Ascending aorta (tissue), 2 donors: Measurements from ENCODE around the gene CEP44. TPM values are rescaled to one million over a fixed set of nuclear protein-coding genes. Genes with fewer than 3 reads are reported as not detected.
"Not testable (repeated sequence)": the region's sequence is repeated elsewhere in the genome, so short reads cannot be mapped to it uniquely, and the experiment has no call there.

Experiments
- DNase-seq, 2 donors: peaks; one replicate each; pipeline ENCODE4 v3.0.0-alpha.2; 2019; ENCODE audit warnings: low spot score in 2 of 2
- H3K27ac ChIP-seq, 2 donors: fragments of 200-600 bp; sonication (generic); one replicate each; pipeline ENCODE4 v1.5.1; 2016 to 2017; ENCODE audit warnings: mild to moderate bottlenecking in 1 of 2
- H3K27me3 ChIP-seq: fragments of 200-600 bp; sonication (generic); one replicate; pipeline ENCODE4 v1.5.1; 2017
- H3K36me3 ChIP-seq, 2 donors: fragments of 200-600 bp; sonication (generic); one replicate each; pipeline ENCODE4 v1.5.1; 2016
- H3K4me1 ChIP-seq, 2 donors: fragments of 200-600 bp; sonication (generic); one replicate each; pipeline ENCODE4 v1.5.1; 2016 to 2017; ENCODE audit warnings: mild to moderate bottlenecking in 1 of 2
- H3K4me3 ChIP-seq, 2 donors: fragments of 200-600 bp; sonication (generic); one replicate each; pipeline ENCODE4 v1.5.1; 2016 to 2017; ENCODE audit warnings: mild to moderate bottlenecking in 1 of 2
- H3K9me3 ChIP-seq, 2 donors: fragments of 200-600 bp; sonication (generic); one replicate each; pipeline ENCODE4 v1.5.1; 2016
- CTCF ChIP-seq, 3 experiments: fragments of 200-600 bp in 2 of 3; fragments of 450-650 bp in 1 of 3; sonication (generic) in 2 of 3; IDR thresholded peaks; one replicate each; pipeline ENCODE4 v1.5.1; 2016 to 2019; ENCODE audit warnings: antibody characterized with exemption in 3 of 3, mild to moderate bottlenecking in 1 of 3, moderate library complexity in 1 of 3
- intact Hi-C: fragments of 100-400 bp; cut with DNase I; formaldehyde crosslinking; loops from one replicate; pipeline ENCODE4 v1.15.1; 2023
- total RNA-seq: library from RNA; depleted of rRNA; stranded (reverse); fragments of >200 nt; gene quantifications from one replicate; pipeline ENCODE4 v1.1.0, GENCODE V29; 2016

CEP44 gene
- total RNA-seq, 1 donor from 2014 or later = 5.7 TPM

- intact Hi-C loops = loop anchor here (10.0 kb wide), 3 partner anchors 782 to 1778 kb away; partner anchors contain the start of genes GALNT7 and WDR17
These were observed 3.2 kb downstream of the CEP44 start for GRCh38 chr4:174286870-174287269.

GRCh38 chr4:174292473-174292872, 8.8 kb downstream of the CEP44 start:
- H3K27ac ChIP-seq = no peak overlapping the region
- peaks cover 0 to 18% of the 10 kb centered on the region in 2 donors for H3K36me3 ChIP-seq
- no peak for TF ChIP-seq CTCF (IDR thresholded peaks at IDR 0.05)
- no peak for DNase-seq
- no peaks in the 10 kb centered on the region for H3K27me3 ChIP-seq
- intact Hi-C loops = no loop called here
- no peak overlapping the region for H3K4me3 ChIP-seq
- peaks cover 0 to 16% of the 10 kb centered on the region in 2 donors for H3K9me3 ChIP-seq
- no peaks in the 10 kb centered on the region for H3K4me1 ChIP-seq

More at GRCh38 chr4:174286870-174287269, 3.2 kb downstream of the CEP44 start:
- peaks cover 0 to 13% of the 10 kb centered on the region in 2 donors for H3K4me1 ChIP-seq
- peaks cover 0 to 2% of the 10 kb centered on the region in 2 donors for H3K9me3 ChIP-seq
- DNase-seq = no peak
- H3K4me3 ChIP-seq = no peak overlapping the region
- H3K27me3 ChIP-seq = no peaks in the 10 kb centered on the region
- peaks cover 0 to 2% of the 10 kb centered on the region in 2 donors for H3K36me3 ChIP-seq
- no peak overlapping the region for H3K27ac ChIP-seq
- no peak for TF ChIP-seq CTCF (IDR thresholded peaks at IDR 0.05)

DNA sequence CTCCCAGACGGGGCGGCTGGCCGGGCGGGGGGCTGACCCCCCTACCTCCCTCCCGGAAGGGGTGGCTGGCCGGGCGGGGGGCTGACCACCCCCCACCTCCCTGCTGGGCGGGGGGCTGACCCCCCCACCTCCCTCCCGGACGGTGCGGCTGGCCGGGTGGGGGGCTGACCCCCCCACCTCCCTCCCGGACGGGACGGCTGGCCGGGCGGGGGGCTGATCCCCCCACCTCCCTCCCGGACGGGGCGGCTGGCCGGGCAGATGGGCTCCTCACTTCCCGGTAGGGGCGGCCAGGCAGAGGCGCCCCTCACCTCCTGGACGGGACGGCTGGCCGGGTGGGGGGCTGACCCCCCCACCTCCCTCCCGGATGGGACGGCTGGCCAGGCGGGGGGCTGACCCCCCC, 10.9 kb downstream of the CEP44 start:
- peaks cover 0 to 16% of the 10 kb centered on the region in 2 donors for H3K9me3 ChIP-seq
- intact Hi-C loops, H3K4me3 ChIP-seq, H3K27me3 ChIP-seq, DNase-seq, H3K4me1 ChIP-seq, H3K27ac ChIP-seq: not testable (repeated sequence)
- H3K36me3 ChIP-seq = peaks cover 2 to 20% of the 10 kb centered on the region in 2 donors

DNA sequence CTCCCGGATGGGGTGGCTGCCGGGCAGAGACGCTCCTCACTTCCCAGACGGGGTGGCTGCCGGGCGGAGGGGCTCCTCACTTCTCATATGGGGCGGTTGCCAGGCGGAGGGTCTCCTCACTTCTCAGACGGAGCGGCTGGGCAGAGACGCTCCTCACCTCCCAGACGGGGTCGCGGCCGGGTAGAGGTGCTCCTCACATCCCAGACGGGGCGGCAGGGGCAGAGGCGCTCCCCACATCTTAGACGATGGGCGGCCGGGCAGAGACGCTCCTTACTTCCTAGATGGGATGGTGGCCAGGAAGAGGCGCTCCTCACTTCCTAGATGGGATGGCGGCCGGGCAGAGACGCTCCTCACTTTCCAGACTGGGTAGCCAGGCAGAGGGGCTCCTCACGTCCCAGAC, 11.4 kb downstream of the CEP44 start:
- Histone ChIP-seq H3K9me3 (peaks cover 0 to 16% of the 10 kb centered on the region in 2 donors), H3K36me3 (peaks cover 2 to 24% of the 10 kb centered on the region in 2 donors)
- DNase-seq, H3K4me3 ChIP-seq, H3K4me1 ChIP-seq, H3K27me3 ChIP-seq, H3K27ac ChIP-seq, intact Hi-C loops: not testable (repeated sequence)

GRCh38 chr4:174303687-174304086, 20.0 kb downstream of the CEP44 start:
- no peaks in the 10 kb centered on the region for H3K4me1 ChIP-seq
- no peak overlapping the region for H3K27ac ChIP-seq
- H3K9me3 ChIP-seq = no peaks in the 10 kb centered on the region
- intact Hi-C loops = no loop called here
- DNase-seq = no peak
- peaks cover 11 to 28% of the 10 kb centered on the region in 2 donors for H3K36me3 ChIP-seq
- TF ChIP-seq CTCF (IDR thresholded peaks at IDR 0.05) = no peak
- no peaks in the 10 kb centered on the region for H3K27me3 ChIP-seq
- H3K4me3 ChIP-seq = no peak overlapping the region

GRCh38 chr4:174304664-174305063, 21.0 kb downstream of the CEP44 start:
- no peak for TF ChIP-seq CTCF (IDR thresholded peaks at IDR 0.05)
- no peaks in the 10 kb centered on the region for H3K27me3 ChIP-seq
- H3K4me1 ChIP-seq = no peaks in the 10 kb centered on the region
- intact Hi-C loops = no loop called here
- no peak overlapping the region for H3K27ac ChIP-seq
- no peaks in the 10 kb centered on the region for H3K9me3 ChIP-seq
- no peak overlapping the region for H3K4me3 ChIP-seq
- DNase-seq = no peak
- H3K36me3 ChIP-seq = peaks cover 9 to 31% of the 10 kb centered on the region in 2 donors

- no peak for DNase-seq
- TF ChIP-seq CTCF (IDR thresholded peaks at IDR 0.05) = no peak
- H3K36me3 ChIP-seq = peaks cover 9 to 29% of the 10 kb centered on the region in 2 donors
- H3K9me3 ChIP-seq = no peaks in the 10 kb centered on the region
- no peak overlapping the region for H3K27ac ChIP-seq
- no peaks in the 10 kb centered on the region for H3K4me1 ChIP-seq
- intact Hi-C loops = no loop called here
- no peaks in the 10 kb centered on the region for H3K27me3 ChIP-seq
- H3K4me3 ChIP-seq = no peak overlapping the region
These were observed 22.2 kb downstream of the CEP44 start for GRCh38 chr4:174305961-174306360.
